Activated CD4-positive, alpha-beta T cell treated with anti-CD3 and anti-CD28 coated beads for 36 hours (primary cell): ENCODE data around the gene MMAA. TPM values are rescaled to one million over a fixed set of nuclear protein-coding genes. Genes with fewer than 3 reads are reported as not detected.
"Not testable (repeated sequence)": the region's sequence is repeated elsewhere in the genome, so short reads cannot be mapped to it uniquely, and the experiment has no call there.

Experiments
- ATAC-seq: fragments of 200-7000 bp; cut with Tn5 transposase; one replicate; pipeline ENCODE4 v1.10.0; 2021; ENCODE audit warnings: mild to moderate bottlenecking, moderate library complexity
- CTCF ChIA-PET: fragments of 350-600 bp; sonication (Branson Sonifier 250); formaldehyde crosslinking; loops from one replicate; lab custom pipeline; 2021; ENCODE audit warnings: antibody characterized with exemption; lab: Charles Lee
- POLR2A ChIA-PET: fragments of 350-600 bp; sonication (Branson Sonifier 250); formaldehyde crosslinking; loops from one replicate; lab custom pipeline; 2021; ENCODE audit warnings: antibody characterized with exemption, inconsistent platforms; lab: Charles Lee
- DNase-seq: peaks from one replicate; pipeline ENCODE4 v3.0.0-alpha.2; 2020
- H3K27ac Mint-ChIP-seq: one replicate; pipeline ENCODE4 v1.8.0; 2021; ENCODE audit warnings: mixed read lengths
- H3K27me3 Mint-ChIP-seq: one replicate; pipeline ENCODE4 v1.8.0; 2021; ENCODE audit warnings: mixed read lengths
- H3K36me3 Mint-ChIP-seq: one replicate; pipeline ENCODE4 v1.8.0; 2021; ENCODE audit warnings: low read depth, mixed read lengths
- H3K4me1 Mint-ChIP-seq: one replicate; pipeline ENCODE4 v1.8.0; 2021; ENCODE audit warnings: mixed read lengths
- H3K4me3 Mint-ChIP-seq: one replicate; pipeline ENCODE4 v1.8.0; 2021; ENCODE audit warnings: mild to moderate bottlenecking, moderate library complexity, mixed read lengths
- H3K9me3 Mint-ChIP-seq: one replicate; pipeline ENCODE4 v1.8.0; 2021; ENCODE audit warnings: low read depth, mixed read lengths
- intact Hi-C, 2 experiments: fragments of 100-400 bp; cut with DNase I in 1 of 2; cut with micrococcal nuclease in 1 of 2; formaldehyde crosslinking; loops; one replicate each; pipeline versions ENCODE4 v1.14.2 to v1.15.1; 2022 to 2024; cut with DNase I, micrococcal nuclease
- total RNA-seq, 2 experiments: library from RNA; stranded (reverse); gene quantifications; one replicate each; pipeline ENCODE4 v1.2.3, GENCODE V29; 2021

The MMAA gene
- total RNA-seq = 10 to 100 TPM; 19.2 to 20.8 TPM

GRCh38 chr4:145618932-145619638 is at the start of gene MMAA:
Gene MMAA (plus strand): TSS chr4:145619385. CDS start chr4:145639140, 19,755 bp downstream.
- Mint-ChIP-seq H3K9me3 (no peaks in the 10 kb centered on the region), H3K4me1 (peaks cover 49% of the 10 kb centered on the region), H3K4me3 (peak within 1 kb of the TSS; percentile 95), H3K36me3 (peaks cover 20% of the 10 kb centered on the region), H3K27ac (peak within 1 kb of the TSS; percentile 97), H3K27me3 (no peaks in the 10 kb centered on the region)
- DNase-seq (peak; percentile 98), ATAC-seq (peak; percentile 84)
- POLR2A ChIA-PET = interaction anchor here (0.7 to 1.0 kb wide), 2 partner anchors 101 to 210 kb away, joined by 3 to 6 read pairs; no protein-coding TSS in a partner anchor
- CTCF ChIA-PET = interaction anchor here (0.7 to 3.4 kb wide), 7 partner anchors 15 to 532 kb away, joined by 3 to 8 read pairs (median 3); no protein-coding TSS in a partner anchor
- intact Hi-C loops = loop anchor here (1.0 to 10.0 kb wide), 18 partner anchors 101 to 1444 kb away; partner anchors contain the start of genes ABCE1 (in 2 of the 2), ANAPC10 (in 2 of the 2), OTUD4 (in 2 of the 2) and LSM6 (in 1 of the 2)

DNA sequence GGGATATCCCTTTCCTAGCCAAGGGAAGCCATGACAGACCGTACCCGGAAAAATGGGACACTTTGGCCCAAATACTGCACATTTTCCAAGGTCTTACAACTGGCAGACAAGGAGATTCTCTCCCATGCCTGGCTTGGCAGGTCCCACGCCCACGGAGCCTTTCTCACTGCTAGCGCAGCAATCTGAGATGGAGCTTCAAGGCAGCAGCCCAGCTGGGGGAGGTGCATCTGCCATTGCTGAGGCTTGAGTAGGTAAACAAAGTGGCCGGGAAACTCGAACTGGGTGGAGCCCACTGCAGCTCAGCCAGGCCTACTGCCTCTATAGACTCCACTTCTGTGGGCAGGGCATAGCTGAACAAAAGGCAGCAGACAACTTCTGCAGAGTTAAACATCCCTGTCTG is 44.6 kb upstream of the MMAA start:
- peaks cover 22% of the 10 kb centered on the region for H3K27me3 Mint-ChIP-seq
- not testable (repeated sequence) for H3K36me3 Mint-ChIP-seq

DNA sequence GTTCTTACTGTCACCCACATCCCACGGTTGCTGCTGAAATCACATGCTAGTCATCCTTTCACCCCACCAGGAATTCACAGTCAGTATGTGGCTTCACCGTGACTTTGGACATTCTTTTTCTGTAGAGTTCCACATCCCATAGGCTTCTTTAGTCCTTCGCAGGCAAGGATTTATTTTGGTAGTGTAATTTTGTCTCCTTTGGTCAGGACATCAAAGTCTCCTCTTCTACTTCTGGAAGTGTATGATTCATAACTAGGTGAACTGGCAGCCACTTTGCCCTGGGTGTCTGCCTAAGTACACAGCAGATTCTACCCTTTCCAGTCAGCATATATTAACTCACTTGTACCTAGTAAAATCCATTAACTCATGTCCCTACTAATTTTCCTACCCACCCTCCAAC is 38.3 kb upstream of the MMAA start:
- Mint-ChIP-seq H3K9me3 (no peaks in the 10 kb centered on the region), H3K27me3 (peaks cover 9% of the 10 kb centered on the region), H3K4me1 (no peaks in the 10 kb centered on the region), H3K4me3 (no peak overlapping the region), H3K36me3 (no peaks in the 10 kb centered on the region), H3K27ac (no peak overlapping the region)
- ChIA-PET POLR2A (no interaction called here), CTCF (interaction anchor here (1.6 kb wide), 1 partner anchor 24 kb away, joined by 3 read pairs; no protein-coding TSS in a partner anchor)
- DNase-seq = no peak
- no peak for ATAC-seq
- intact Hi-C loops = no loop called here

More for the DNA sequence above, 44.6 kb upstream of the MMAA start:
- intact Hi-C loops, DNase-seq, POLR2A ChIA-PET, ATAC-seq, H3K4me3 Mint-ChIP-seq, H3K4me1 Mint-ChIP-seq, H3K9me3 Mint-ChIP-seq, H3K27ac Mint-ChIP-seq: not testable (repeated sequence)
- CTCF ChIA-PET = interaction anchor here (0.6 kb wide), 1 partner anchor 320 kb away, joined by 3 read pairs; no protein-coding TSS in a partner anchor

DNA sequence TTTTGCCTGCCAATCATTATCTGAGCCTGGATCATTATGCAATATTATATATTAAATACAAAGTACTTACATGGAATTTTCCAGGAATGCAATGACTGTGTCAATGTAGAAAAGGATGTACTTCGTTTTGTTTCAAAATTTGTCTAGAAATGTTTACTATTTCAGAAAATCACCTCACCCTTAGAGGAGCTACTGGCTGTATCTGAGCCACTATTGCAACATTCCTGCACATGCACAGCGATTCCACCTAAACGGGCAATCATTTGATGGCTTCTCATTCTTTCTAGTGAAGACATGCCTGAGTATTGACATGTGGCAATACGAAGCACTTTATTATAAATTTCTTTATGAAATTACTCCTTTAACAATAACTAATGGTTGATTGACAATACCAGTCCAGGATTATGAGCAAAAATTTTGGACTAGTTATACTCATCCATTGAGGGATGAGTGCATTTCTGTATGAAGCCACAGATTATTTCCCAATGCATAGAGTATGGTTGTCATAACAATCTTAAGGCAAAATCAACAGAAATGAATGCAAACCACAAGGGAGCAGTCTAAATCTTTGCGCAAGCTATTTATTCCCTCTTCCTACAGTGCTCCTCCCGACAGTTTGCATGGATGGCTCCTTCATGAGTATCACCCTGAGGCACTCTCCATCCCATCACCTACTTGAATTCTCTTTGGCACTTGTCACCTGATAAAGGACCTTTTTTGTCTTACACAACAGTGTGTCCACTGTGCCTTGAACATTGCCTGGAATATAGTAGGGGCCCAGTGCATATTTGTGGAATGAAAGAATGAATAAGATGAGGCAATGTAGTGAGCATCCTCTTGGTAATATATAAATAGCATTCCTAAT is 35.8 kb upstream of the MMAA start:
- Mint-ChIP-seq H3K4me1 (no peaks in the 10 kb centered on the region), H3K9me3 (no peaks in the 10 kb centered on the region), H3K4me3 (no peak overlapping the region), H3K27me3 (peaks cover 8% of the 10 kb centered on the region), H3K36me3 (no peaks in the 10 kb centered on the region), H3K27ac (no peak overlapping the region)
- ATAC-seq (no peak), DNase-seq (no peak)
- ChIA-PET CTCF (no interaction called here), POLR2A (interaction anchor here (0.6 kb wide), 1 partner anchor 355 kb away, joined by 7 read pairs; the partner anchor contains the start of gene ZNF827)
- intact Hi-C loops = no loop called here

- ChIA-PET CTCF (no interaction called here), POLR2A (no interaction called here)
These were observed 32.0 kb upstream of the MMAA start for GRCh38 chr4:145587088-145587754.

DNA sequence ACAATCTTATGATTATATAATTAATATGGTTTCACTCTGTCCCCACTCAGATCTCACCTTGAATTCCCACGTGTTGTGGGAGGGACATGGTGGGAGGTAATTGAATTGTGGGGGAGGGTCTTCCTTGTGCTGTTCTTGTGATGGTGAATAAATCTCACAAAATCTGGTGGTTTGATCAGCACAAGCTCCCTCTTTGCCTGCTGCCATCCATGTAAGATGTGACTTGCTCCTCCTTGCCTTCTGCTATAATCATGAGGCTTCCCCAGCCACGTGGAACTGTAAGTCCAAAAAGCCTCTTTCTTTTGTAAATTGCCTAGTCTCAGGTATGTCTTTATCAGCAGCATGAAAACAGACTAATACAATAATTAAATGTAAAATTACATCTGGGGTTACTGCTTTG is 29.8 kb upstream of the MMAA start:
- CTCF ChIA-PET, H3K27me3 Mint-ChIP-seq, H3K4me1 Mint-ChIP-seq, H3K9me3 Mint-ChIP-seq, H3K4me3 Mint-ChIP-seq, ATAC-seq, POLR2A ChIA-PET, DNase-seq, H3K27ac Mint-ChIP-seq, H3K36me3 Mint-ChIP-seq, intact Hi-C loops: not testable (repeated sequence)

More at GRCh38 chr4:145587088-145587754, 32.0 kb upstream of the MMAA start:
- ATAC-seq = no peak
- H3K4me3 Mint-ChIP-seq = no peak overlapping the region
- no peak overlapping the region for H3K27ac Mint-ChIP-seq
- H3K36me3 Mint-ChIP-seq = no peaks in the 10 kb centered on the region
- H3K4me1 Mint-ChIP-seq = no peaks in the 10 kb centered on the region
- DNase-seq = no peak
- no peaks in the 10 kb centered on the region for H3K9me3 Mint-ChIP-seq
- peaks cover 8% of the 10 kb centered on the region for H3K27me3 Mint-ChIP-seq
- intact Hi-C loops = no loop called here

DNA sequence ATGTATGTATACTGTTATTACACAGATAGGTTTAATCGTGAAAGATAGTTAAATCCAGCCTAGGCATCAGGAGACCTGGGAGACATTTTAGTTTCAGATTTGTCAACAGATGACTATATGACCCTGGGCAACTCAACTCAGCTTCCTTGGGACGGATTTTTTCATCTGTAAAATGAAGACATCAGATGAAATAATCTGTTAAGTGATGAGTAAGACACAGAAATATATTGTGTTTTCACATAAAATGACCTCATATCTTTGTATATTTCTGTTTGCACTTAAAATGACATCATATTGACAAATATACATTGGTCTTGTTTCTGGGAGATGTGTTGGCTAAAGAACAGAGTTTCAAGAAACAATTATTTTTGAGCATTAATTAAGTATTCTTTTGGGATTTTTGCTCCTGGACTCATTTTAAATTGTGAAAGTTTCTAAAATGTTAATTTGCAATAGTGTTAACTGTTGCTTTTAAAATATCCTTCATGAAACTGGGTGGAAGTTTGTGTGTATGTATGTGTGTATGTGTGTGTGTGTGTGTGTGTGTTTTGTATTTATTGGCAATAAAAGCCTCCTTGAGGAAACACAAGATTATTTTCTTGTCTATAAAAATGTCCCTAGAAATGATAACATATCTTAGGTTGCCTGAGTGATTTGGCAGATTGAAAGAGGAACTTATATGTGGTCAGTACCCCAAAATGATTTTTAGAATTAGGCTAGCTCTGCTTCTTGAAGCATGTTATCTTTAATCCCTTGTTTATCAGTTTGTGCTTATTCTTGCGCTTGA is 29.1 kb upstream of the MMAA start:
- H3K36me3 Mint-ChIP-seq = no peaks in the 10 kb centered on the region
- CTCF ChIA-PET = interaction anchor here (1.1 kb wide), 1 partner anchor 19 kb away, joined by 4 read pairs; no protein-coding TSS in a partner anchor
- H3K4me1 Mint-ChIP-seq = no peaks in the 10 kb centered on the region
- no peak overlapping the region for H3K4me3 Mint-ChIP-seq
- peaks cover 12% of the 10 kb centered on the region for H3K27me3 Mint-ChIP-seq
- POLR2A ChIA-PET = no interaction called here
- intact Hi-C loops = no loop called here
- no peak overlapping the region for H3K27ac Mint-ChIP-seq
- ATAC-seq (no peak), DNase-seq (no peak)
- no peaks in the 10 kb centered on the region for H3K9me3 Mint-ChIP-seq

DNA sequence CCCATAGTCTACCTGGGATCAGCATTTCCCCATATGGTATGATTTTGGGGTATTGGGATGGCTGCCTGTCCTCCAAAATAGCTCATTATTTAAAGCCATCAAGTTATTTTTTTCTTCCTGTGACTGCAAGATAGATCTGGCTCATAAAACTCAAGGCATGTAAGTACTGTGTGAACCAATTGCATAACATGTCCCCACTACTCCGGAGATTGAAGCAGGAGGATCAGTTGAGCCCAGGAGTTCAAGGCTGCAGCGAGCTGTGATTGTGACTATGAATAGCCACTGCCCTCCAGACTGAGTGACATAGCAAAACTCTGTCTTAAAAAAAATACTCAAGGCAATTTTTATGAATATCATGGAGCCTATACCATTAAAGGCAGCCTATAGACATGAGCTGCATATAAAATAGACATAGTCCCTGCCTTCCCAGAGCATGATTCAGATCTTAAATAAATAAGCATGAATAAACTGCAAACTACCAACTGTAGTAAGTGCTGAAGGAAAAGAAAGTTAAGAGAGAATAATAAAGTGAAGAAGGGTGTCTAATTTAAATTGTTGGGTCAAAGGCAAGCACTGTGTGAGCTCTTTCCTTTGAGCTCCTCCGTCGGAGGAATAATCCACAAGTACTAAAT is 16.9 kb upstream of the MMAA start:
- Mint-ChIP-seq H3K4me1 (no peaks in the 10 kb centered on the region), H3K36me3 (no peaks in the 10 kb centered on the region), H3K27ac (no peak overlapping the region), H3K27me3 (peaks cover 10% of the 10 kb centered on the region), H3K4me3 (no peak overlapping the region), H3K9me3 (peaks cover 9% of the 10 kb centered on the region)
- intact Hi-C loops = no loop called here
- ChIA-PET CTCF (interaction anchor here (1.7 to 1.8 kb wide), 2 partner anchors 10 to 16 kb away, joined by 4 to 8 read pairs; partner anchors contain the start of gene MMAA), POLR2A (no interaction called here)
- DNase-seq = no peak
- no peak for ATAC-seq

GRCh38 chr4:145605941-145606340 is 13.2 kb upstream of the MMAA start:
- Mint-ChIP-seq H3K27ac (no peak overlapping the region), H3K36me3 (no peaks in the 10 kb centered on the region), H3K9me3 (peaks cover 9% of the 10 kb centered on the region), H3K4me3 (no peak overlapping the region), H3K4me1 (no peaks in the 10 kb centered on the region), H3K27me3 (peaks cover 6% of the 10 kb centered on the region)
- POLR2A ChIA-PET = no interaction called here
- CTCF ChIA-PET = no interaction called here
- DNase-seq = no peak
- no peak for ATAC-seq
- intact Hi-C loops = no loop called here
